ENCODE results near the gene ZP2.
"Not testable (repeated sequence)": the region's sequence is repeated elsewhere in the genome, so short reads cannot be mapped to it uniquely, and the experiment has no call there.

Gene ZP2

DNA sequence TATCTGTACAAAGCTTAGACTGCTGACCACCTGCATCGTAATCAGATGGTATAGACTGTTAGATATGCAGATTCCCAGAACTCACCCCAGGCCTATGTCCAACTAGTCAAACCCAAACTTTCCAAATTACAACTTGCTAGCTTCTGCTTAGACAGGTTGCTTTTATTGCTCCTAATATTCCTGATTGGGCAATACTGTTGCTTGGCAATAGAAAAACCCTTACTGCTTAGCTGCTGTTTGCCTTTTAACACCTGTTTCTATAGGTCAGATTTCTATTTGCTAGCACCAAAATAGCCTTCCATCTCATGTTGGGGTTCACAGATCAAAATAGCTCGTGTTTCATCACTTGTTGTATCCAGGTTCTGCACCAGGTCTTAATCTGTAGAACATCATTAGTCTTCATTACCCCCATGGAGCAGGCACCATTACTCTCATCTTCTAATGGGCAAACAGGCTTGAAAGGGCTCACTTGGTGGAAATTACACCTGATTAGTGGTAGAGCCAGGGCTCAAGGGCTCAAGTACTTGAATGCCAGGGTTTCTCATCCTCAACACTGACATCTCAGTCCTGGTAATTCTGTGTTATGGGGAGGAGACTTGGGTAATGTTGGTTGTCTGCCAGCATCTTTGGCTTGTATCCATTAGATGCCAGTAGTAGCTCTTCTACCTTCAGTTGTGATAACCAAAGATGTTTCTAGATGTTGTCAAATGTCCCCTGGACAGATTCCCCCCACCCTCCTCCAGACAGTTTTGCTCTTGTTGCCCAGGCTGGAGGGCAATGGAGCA lies 2.7 kb downstream of the ZP2 start:
- DNase-seq: no peak

GRCh38 chr16:21206550-21206949 lies 4.8 kb downstream of the ZP2 start:
- no peak for DNase-seq

- DNase-seq: no peak
Observed at GRCh38 chr16:21205303-21205702, 6.1 kb downstream of the ZP2 start.

DNA sequence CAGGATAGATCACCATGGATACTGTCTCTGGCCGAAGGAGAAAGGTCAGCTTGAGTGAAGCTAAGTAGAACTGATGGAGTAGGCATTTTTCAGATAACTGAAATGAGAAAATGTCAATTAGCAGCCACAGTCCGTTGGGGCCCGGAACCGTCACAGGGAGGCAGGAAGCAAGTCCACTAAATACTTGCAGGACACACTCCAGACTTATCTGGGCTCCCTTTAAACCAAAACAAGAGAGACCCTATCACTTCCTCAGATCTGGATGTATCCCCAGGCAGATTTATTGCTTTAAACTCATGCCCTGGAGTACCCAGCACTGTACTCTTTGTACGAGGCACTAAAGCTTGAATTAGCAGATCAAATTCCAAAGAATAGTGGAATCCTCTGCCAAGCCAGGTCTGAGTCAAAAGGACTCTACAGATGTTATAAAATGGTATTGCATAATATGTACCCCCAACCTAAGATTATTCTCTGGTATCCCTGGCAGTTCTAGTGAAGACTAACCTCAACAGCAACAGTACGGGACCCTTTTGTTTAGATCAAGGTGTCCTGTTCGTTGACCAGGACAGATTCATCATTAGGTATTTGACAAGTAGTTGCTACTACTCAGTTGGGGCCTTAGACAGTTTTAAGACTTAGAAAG lies 8.1 kb downstream of the ZP2 start:
- DNase-seq: no peak

- no peak for DNase-seq
Observed at GRCh38 chr16:21199607-21200218, 11.7 kb downstream of the ZP2 start.

GRCh38 chr16:21197621-21198020 lies 13.8 kb downstream of the ZP2 start:
- DNase-seq: no peak

- no peak for DNase-seq
Observed at GRCh38 chr16:21197112-21197511, 14.3 kb downstream of the ZP2 start.

- not testable (repeated sequence) for DNase-seq
Observed at GRCh38 chr16:21195330-21195729, 16.0 kb downstream of the ZP2 start.

- DNase-seq: no peak
Observed at GRCh38 chr16:21194771-21195301, 16.5 kb downstream of the ZP2 start.

- DNase-seq: no peak
Observed at GRCh38 chr16:21192991-21193390, 18.4 kb downstream of the ZP2 start.

DNA sequence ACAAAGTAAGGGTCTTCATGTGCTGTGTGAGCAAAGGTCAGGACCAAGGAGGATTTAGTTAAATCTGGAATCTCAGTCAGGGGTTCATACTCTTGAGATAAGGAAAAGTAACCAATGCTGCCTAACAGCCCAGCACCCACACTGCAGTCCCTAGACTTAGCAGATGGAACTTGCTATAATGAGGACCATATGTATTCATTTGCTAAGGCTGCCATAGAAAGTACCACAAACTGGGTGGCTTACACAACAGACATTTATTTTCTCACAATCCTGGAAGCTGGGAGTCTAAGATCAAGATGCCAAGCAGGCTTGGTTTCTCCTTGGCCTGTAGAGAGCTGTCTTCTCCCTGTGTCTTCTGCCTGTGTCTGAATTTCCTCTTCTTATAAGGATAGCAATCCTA lies 20.8 kb downstream of the ZP2 start:
- no peak for DNase-seq

DNA sequence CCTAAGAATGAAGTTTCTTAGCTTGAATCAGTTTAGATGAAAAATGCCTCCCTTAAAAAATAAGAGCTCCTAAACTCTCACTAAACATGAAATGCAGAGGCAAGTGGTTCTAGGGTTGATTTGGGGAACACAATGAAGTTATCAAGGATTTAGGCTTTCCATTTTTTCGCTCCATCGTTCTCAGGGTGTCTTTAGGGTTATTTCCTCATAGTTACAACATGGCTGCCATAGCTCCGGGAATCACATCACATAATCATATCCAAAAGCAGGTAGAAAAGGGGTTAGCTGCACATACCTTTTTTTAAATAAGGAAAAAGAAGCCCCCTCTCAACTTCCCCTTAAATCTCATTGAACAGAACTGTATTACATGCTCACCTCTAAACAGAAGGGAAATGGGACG lies 21.4 kb downstream of the ZP2 start:
- DNase-seq: no peak

DNA sequence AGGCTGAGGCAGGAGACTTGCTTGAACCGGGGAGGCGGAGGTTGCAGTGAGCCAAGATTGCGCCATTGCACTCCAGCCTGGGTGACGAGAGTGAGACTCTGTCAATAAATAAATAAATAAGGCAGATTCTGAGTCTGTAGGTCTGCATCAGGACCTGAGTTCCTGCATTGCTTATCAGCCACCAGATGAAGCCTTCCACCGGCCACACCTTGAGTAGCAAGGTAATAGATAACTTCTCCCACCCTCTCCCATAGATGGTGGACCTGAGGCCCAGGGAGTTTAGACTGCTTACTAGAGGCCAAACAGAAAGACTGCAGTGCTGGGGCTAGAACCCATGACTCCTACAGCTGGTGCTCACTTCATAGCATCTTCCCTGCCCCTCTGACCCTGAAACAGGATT lies 22.1 kb downstream of the ZP2 start:
- DNase-seq: no peak

DNA sequence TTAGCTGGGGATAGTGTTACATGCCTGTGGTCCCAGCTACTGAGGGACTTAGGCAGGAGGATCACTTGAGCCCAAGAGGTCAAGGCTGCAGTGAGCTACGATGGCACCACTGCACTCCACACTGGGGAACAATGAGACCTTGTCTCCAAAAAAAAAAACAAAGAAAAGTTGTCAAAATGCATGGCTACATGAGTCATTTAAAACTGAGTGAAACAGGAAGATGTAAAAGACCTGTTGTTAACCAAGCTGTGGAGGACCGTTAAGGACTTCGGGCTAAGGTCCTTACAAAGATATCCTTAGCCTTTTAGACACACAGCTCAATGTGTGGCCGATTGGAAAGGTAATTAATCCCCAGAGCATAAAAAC lies 25.1 kb downstream of the ZP2 start:
- no peak for DNase-seq

DNA sequence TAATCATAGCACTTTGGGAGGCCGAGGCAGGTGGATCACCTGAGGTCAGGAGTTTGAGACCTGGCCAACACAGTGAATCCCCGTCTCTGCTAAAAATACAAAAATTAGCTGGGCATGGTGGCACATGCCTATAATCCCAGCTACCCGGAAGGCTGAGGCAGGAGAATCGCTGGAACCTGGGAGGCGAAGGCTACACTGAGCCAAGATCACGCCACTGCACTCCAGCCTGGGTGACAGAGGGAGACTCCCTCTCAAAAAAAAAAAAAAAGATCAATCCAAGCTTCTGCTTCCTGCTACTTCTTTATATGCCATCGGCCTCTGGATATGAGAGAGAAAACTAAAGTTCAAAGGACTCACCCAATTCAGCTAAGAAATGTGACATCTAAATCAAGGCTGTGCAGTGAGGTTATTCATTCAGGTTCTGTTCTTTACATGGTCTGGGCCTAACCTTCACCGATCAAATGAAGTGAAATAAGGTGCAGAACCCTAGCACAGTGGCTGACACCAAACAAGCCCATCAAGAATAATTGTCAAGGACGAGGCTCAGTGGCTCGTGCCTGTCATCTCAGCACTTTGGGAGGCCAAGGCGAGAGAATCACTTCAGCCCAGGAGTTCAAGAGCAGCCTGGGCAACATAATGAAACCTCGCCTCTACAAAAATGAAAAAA lies 25.6 kb downstream of the ZP2 start:
- DNase-seq: no peak

- peak; percentile 28 to 42 for DNase-seq
Observed at GRCh38 chr16:21184834-21185233, 26.5 kb downstream of the ZP2 start.

DNA sequence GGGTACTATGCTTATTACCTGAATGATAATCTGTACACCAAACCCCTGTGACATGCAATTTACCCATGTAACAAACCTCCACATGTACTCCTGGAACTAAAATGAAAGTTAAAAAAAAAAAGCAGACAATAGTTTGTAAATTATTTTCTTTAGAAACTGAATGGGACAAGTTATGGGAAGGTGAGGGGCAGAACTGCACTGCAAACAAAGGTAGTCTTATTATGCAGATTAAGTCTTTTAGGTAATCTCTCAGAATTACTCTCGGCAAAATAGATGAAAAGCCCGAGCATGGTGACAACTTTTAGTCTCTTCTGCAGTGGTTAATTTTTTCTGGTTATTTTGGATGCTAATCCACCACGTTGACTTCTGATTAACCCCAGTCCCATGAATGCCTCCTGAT lies 27.4 kb downstream of the ZP2 start:
- DNase-seq: no peak

- DNase-seq: no peak
Observed at GRCh38 chr16:21179983-21180365, 31.4 kb downstream of the ZP2 start.

DNA sequence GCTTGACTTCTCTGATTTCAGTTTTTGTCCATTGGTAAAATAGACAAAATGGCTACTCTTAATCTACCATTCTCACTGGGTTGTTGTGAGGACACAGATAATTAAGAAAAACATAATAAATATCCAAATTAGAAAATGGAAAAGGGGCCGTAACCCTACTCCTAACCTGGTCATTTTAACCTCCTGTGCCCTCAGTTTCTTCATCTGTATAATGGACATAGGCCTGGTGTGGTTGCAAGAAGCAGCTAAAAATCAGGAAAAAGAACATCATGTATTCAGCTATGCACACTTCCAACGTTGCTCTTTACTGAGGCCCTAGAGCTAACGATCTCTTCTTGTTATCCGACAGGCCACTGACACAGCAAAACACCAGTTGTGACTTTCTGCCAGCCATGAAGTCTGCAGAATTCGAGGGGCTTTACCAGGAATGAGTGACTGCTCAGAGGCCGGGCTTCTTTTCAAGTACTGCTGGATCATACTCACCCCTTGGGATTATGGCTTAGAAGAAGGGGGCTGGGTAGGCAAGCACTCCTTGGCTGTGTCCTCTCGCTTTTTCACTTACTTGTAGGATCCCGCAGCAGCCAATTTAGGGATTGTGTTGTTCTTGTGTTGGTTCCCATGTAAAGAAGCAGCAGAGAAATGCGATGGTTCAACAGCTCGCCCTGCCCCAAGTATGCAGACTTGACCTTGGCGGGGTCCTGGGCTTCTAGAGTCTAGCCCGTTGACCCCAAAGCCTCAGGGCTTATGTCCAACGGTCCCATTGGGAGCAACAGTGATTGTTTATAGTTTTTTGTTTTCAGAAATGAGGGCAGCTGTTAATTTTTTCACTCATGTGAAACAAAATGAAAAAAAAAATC lies 32.0 kb downstream of the ZP2 start:
- no peak for DNase-seq

DNA sequence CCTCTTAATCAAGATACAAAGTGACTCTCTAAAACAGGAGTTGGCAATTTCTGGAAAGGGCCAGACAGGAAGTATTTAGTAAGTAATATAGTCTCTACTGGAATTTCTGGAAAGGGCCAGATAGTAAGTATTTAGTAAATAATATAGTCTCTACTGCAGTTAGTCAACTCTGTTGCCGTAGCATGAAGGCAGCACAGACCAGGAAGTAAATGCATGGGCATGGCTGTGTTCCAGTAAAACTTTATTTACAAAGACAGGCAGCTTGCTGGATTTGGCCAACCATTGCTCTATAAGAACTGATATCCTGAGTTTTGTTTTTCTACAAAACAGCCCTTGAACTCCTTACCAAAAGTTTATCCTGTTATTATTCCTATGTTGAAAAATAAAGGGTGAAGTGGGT lies 36.0 kb downstream of the ZP2 start:
- no peak for DNase-seq

GRCh38 chr16:21172650-21173049 lies 38.7 kb downstream of the ZP2 start:
- DNase-seq: no peak

GRCh38 chr16:21170116-21170515 lies 41.3 kb downstream of the ZP2 start:
- DNase-seq: not testable (repeated sequence)
